Retina (tissue), 1 donor: ENCODE results near the gene TCOF1.

Experiments used
- DNase-seq: peaks from one replicate; pipeline ENCODE4 v3.0.0-alpha.2; 2016

TCOF1 gene

DNA sequence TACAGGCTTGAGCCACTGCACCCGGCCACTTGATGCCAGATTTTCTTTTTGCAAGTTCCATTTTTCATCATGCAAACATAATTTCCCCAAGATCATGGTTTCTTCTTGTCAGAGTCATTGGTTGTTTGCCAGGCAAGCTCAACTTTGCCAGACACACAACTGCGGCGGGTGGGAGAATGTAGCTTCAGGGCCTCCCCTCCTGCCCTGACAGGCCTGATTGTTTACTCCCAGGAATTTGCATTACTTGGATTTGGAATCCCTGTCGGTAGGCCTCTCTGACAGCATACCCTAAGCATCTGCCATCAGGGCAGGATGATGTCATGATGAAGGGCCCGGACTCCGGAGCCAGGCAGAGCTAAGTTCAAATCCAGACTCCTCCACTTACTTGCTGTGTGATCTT lies 77.0 kb downstream of the TCOF1 start:
- no peak for DNase-seq

DNA sequence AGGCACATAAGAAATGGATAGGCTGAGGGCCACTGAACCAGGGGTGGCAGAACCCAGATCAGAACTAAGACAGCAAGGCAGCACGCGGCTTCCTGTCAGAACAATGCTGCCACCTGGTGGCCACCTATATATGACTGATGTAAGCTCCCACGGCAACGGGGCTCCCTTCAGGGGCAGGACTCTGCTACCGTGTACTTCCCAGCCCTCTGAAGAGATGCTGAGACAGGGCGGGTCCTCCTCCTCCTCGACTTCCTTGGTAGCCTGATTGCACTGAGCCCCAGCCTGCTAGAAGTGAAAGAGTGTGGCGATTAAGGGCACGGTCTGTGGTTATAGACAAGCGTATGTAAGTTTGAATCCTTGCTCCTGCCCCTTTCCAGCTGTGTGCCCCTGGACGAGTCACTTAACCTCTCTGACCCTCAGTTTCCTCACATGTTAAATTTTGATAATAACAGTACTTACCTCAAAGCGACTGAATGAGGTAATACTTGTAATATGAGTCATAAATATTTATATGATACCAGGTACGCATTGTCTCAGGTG lies 78.7 kb downstream of the TCOF1 start:
- DNase-seq: peak; percentile 83

- peak; percentile 30 for DNase-seq
These were observed 81.5 kb downstream of the TCOF1 start for GRCh38 chr5:150438873-150439546.

- DNase-seq: no peak
These were observed 83.7 kb downstream of the TCOF1 start for GRCh38 chr5:150440948-150441812.

DNA sequence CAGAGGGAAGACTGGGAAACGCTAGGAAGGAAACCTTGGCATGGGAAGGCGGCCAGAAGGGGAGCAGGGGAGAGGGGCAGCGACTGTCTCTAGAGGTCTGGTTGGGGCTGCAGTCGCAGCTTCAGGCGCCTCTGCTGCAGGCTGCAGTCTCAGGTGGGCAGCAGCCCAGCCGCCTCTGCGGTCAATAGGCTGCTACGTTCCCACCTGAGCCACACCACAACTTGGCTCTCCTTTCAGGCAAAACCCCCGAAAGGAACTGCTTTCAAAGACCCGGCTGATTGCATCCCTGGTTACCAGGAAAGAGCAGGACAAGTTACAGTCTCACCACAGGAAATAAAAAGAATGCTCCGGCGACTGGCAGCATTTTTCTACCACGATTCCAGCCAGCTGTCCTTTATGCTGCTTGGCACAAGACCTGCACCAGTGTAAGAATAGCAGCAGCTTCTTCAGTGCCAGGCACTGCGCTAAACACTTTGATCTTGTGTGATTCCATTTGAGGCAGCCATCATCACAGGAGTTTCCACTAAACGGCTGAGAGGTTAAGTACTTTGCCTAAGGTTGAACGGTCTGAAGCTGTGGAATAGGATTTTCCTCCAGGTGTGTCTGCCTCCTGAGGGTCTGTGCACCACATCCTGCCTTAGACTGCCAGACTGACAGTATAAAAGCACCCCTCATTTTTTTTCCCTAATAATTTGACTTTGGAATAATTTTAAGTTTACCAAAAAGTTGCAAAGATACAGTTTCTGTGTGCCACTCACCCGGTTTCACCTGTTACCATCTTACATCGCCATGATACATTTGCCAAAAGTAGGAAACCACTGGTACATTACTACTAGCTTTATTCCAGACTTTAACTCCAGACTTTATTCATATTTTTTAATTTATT lies 84.6 kb downstream of the TCOF1 start:
- no peak for DNase-seq

DNA sequence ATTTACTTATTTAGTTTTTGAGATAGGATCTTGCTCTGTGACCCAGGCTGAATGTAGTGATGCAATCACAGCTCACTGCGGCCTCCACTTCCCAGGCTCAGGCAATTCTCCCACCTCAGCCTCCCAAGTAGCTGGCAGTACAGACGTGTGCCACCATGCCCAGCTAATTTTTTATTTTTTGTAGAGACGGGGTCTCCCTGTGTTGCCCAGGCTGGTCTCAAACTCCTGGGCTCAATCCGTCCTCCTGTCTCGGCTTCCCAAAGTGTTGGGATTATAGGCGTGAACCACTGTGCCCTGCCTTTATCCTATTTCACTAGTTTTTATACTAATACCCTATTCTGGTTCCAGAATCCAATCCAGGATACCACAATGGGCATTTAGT lies 85.2 kb downstream of the TCOF1 start:
- no peak for DNase-seq

- DNase-seq: no peak
These were observed 86.0 kb downstream of the TCOF1 start for GRCh38 chr5:150443242-150444075.

DNA sequence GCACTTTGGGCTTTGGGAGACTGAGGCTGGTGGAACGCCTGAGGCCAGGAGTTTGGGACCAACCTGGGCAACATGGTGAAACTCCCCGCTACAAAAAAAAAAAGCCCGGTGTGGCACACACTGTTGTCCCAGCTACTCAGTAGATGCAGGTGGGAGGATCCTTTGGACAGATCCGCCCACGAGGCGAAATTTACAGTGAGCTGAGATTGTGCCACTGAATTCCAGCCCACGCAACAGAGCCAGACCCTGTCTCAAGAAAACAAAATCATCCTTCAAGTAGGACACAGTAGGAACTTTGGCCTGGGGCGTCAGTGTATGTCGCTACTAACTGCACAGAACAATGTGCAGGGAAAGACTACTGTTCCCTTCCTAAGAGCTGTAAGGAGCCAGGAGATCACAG lies 87.3 kb downstream of the TCOF1 start:
- no peak for DNase-seq

DNA sequence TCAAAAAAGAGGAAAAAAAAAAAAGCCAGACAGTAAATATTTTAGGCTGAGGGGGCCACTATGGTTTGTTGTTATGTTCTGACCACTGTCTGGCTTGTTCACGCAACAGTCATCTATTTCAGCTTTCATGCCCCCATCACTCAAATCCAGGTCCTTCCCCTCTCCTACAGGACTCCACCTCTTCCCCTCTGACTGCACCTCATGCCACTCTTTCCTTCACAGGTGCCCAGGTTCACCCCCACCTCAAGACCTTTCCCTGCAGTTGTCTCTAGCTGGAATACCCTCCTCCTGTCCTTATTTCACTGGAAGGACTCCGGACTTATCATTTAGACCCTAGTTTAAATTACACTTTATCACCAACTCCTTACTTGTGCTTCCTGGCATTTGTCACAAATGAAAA lies 88.6 kb downstream of the TCOF1 start:
- no peak for DNase-seq

- no peak for DNase-seq
These were observed 89.1 kb downstream of the TCOF1 start for GRCh38 chr5:150446583-150446982.

GRCh38 chr5:150447188-150447587 lies 89.7 kb downstream of the TCOF1 start:
- DNase-seq: no peak

DNA sequence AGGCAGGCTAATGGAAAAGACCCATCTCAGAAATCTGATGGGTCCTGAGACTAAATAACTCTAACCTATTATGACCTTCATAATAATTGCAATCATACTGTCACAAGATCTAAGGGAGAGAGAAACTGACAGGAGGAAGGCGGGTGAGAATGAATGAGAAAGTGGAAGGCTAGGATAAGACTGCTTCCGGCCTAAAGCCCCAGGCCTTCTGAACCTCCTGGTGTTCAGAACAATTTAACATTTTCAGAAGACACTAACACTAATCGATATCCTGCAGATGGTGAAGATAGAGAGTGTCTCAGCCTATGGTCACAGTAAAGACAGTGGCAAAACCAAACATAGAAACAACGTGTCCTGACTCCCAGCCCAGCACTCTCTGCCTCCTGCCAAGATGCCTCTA lies 90.8 kb downstream of the TCOF1 start:
- no peak for DNase-seq

GRCh38 chr5:150448952-150449516 lies 91.5 kb downstream of the TCOF1 start:
- no peak for DNase-seq
